ACC112 (cell line): Measurements from ENCODE around the gene CRB3.

Experiments
- H2AFZ ChIP-seq: fragments of 200-600 bp; sonication (generic); one replicate; pipeline ENCODE4 v1.6.0; 2017; ENCODE audit warnings: antibody characterized with exemption, low read length; ENCODE audit not compliant: unreplicated experiment
- H3K27ac ChIP-seq: fragments of 200-600 bp; sonication (generic); 2 replicates; pipeline ENCODE4 v1.5.1; 2014; ENCODE audit warnings: low read depth, mild to moderate bottlenecking, antibody characterized with exemption, low read length, moderate library complexity
- H3K27me3 ChIP-seq: fragments of 200-600 bp; sonication (generic); 2 replicates; pipeline ENCODE4 v1.6.1; 2014; ENCODE audit warnings: mild to moderate bottlenecking, antibody characterized with exemption, low read length, moderate library complexity, mixed read lengths; ENCODE audit not compliant: insufficient read depth
- H3K36me3 ChIP-seq: fragments of 200-600 bp; sonication (generic); 2 replicates; pipeline ENCODE4 v1.6.1; 2016; ENCODE audit warnings: mild to moderate bottlenecking, antibody characterized with exemption, low read length, moderate library complexity, mixed read lengths; ENCODE audit not compliant: insufficient read depth
- H3K4me1 ChIP-seq: fragments of 200-600 bp; sonication (generic); one replicate; pipeline ENCODE4 v1.6.1; 2016; ENCODE audit warnings: low read length, mixed read lengths; ENCODE audit not compliant: insufficient read depth, unreplicated experiment, control insufficient read depth
- H3K4me3 ChIP-seq: fragments of 200-600 bp; sonication (generic); 2 replicates; pipeline ENCODE4 v1.5.1; 2014; ENCODE audit warnings: mild to moderate bottlenecking, low read depth, low read length
- H3K79me2 ChIP-seq: fragments of 200-600 bp; sonication (generic); one replicate; pipeline ENCODE4 v1.6.0; 2016; ENCODE audit warnings: low read length; ENCODE audit not compliant: control insufficient read depth, unreplicated experiment, insufficient read depth

Gene CRB3

GRCh38 chr19:6482343-6482686, 18.2 kb downstream of the CRB3 start:
- Histone ChIP-seq H2AFZ (no peak overlapping the region), H3K79me2 (no peaks in the 10 kb centered on the region), H3K4me1 (no peaks in the 10 kb centered on the region), H3K4me3 (no peak overlapping the region), H3K36me3 (no peaks in the 10 kb centered on the region), H3K27me3 (no peaks in the 10 kb centered on the region), H3K27ac (no peak overlapping the region)

- H3K27ac ChIP-seq: no peak overlapping the region
These were observed 19.2 kb downstream of the CRB3 start for GRCh38 chr19:6483235-6483634.

GRCh38 chr19:6484230-6484629, 20.2 kb downstream of the CRB3 start:
- Histone ChIP-seq H3K4me1 (no peaks in the 10 kb centered on the region), H3K4me3 (no peak overlapping the region), H3K79me2 (no peaks in the 10 kb centered on the region), H3K27ac (no peak overlapping the region), H2AFZ (no peak overlapping the region), H3K36me3 (no peaks in the 10 kb centered on the region), H3K27me3 (no peaks in the 10 kb centered on the region)

More at GRCh38 chr19:6483235-6483634, 19.2 kb downstream of the CRB3 start:
- no peaks in the 10 kb centered on the region for H3K36me3 ChIP-seq
- no peak overlapping the region for H2AFZ ChIP-seq
- no peaks in the 10 kb centered on the region for H3K4me1 ChIP-seq
- no peak overlapping the region for H3K4me3 ChIP-seq
- no peaks in the 10 kb centered on the region for H3K27me3 ChIP-seq
- no peaks in the 10 kb centered on the region for H3K79me2 ChIP-seq

GRCh38 chr19:6484831-6485230, 20.8 kb downstream of the CRB3 start:
- H3K4me1 ChIP-seq: no peaks in the 10 kb centered on the region
- H3K36me3 ChIP-seq: no peaks in the 10 kb centered on the region
- no peak overlapping the region for H3K27ac ChIP-seq
- H3K79me2 ChIP-seq: no peaks in the 10 kb centered on the region
- H2AFZ ChIP-seq: no peak overlapping the region
- H3K4me3 ChIP-seq: no peak overlapping the region
- no peaks in the 10 kb centered on the region for H3K27me3 ChIP-seq

GRCh38 chr19:6489278-6490061, 25.4 kb downstream of the CRB3 start:
- H3K79me2 ChIP-seq: no peaks in the 10 kb centered on the region
- H3K27me3 ChIP-seq: 0 out of 2 replicates have a peak, but pooled peaks cover 3% of the 10 kb centered on the region
- no peaks in the 10 kb centered on the region for H3K36me3 ChIP-seq
- H3K4me3 ChIP-seq: no peak overlapping the region
- H3K4me1 ChIP-seq: no peaks in the 10 kb centered on the region
- H2AFZ ChIP-seq: no peak overlapping the region
- no peak overlapping the region for H3K27ac ChIP-seq

GRCh38 chr19:6490134-6490533, 26.1 kb downstream of the CRB3 start:
- H3K27ac ChIP-seq: no peak overlapping the region
- no peak overlapping the region for H3K4me3 ChIP-seq
- H3K79me2 ChIP-seq: no peaks in the 10 kb centered on the region
- no peaks in the 10 kb centered on the region for H3K4me1 ChIP-seq
- H3K36me3 ChIP-seq: no peaks in the 10 kb centered on the region
- H3K27me3 ChIP-seq: 0 out of 2 replicates have a peak, but pooled peaks cover 3% of the 10 kb centered on the region
- no peak overlapping the region for H2AFZ ChIP-seq

- Histone ChIP-seq H3K36me3 (no peaks in the 10 kb centered on the region), H3K4me3 (no peak overlapping the region), H2AFZ (no peak overlapping the region), H3K79me2 (no peaks in the 10 kb centered on the region), H3K27me3 (0 out of 2 replicates have a peak, but pooled peaks cover 3% of the 10 kb centered on the region), H3K27ac (no peak overlapping the region), H3K4me1 (no peaks in the 10 kb centered on the region)
These were observed 27.9 kb downstream of the CRB3 start for GRCh38 chr19:6491802-6492592.

GRCh38 chr19:6494438-6495036, 30.5 kb downstream of the CRB3 start:
- Histone ChIP-seq H2AFZ (no peak overlapping the region), H3K4me1 (no peaks in the 10 kb centered on the region), H3K4me3 (no peak overlapping the region), H3K27ac (no peak overlapping the region), H3K79me2 (no peaks in the 10 kb centered on the region), H3K36me3 (no peaks in the 10 kb centered on the region), H3K27me3 (0 out of 2 replicates have a peak, but pooled peaks cover 5% of the 10 kb centered on the region)

- no peak overlapping the region for H2AFZ ChIP-seq
- H3K27me3 ChIP-seq: peaks cover 12% of the 10 kb centered on the region
- H3K4me3 ChIP-seq: no peak overlapping the region
- no peak overlapping the region for H3K27ac ChIP-seq
- H3K79me2 ChIP-seq: no peaks in the 10 kb centered on the region
- no peaks in the 10 kb centered on the region for H3K36me3 ChIP-seq
- no peaks in the 10 kb centered on the region for H3K4me1 ChIP-seq
These were observed 31.9 kb downstream of the CRB3 start for GRCh38 chr19:6495947-6496346.

GRCh38 chr19:6498294-6499036, 34.4 kb downstream of the CRB3 start:
- Histone ChIP-seq H3K4me1 (no peaks in the 10 kb centered on the region), H3K36me3 (no peaks in the 10 kb centered on the region), H3K27ac (no peak overlapping the region), H2AFZ (no peak overlapping the region), H3K4me3 (no peak overlapping the region), H3K27me3 (peaks cover 31% of the 10 kb centered on the region), H3K79me2 (no peaks in the 10 kb centered on the region)
